Upper lobe of left lung (tissue), 6 donors: Measurements from ENCODE around the gene REM1. TPM values are rescaled to one million over a fixed set of nuclear protein-coding genes. Genes with fewer than 3 reads are reported as not detected.

Source experiments
- ATAC-seq, 2 donors: fragments of 200-7000 bp; cut with Tn5 transposase; one replicate each; pipeline ENCODE4 v1.9.1; 2022; ENCODE audit warnings: mild to moderate bottlenecking in 2 of 2, moderate library complexity in 2 of 2; ENCODE audit not compliant: low FRiP score in 2 of 2
- DNase-seq, 2 donors: peaks; one replicate each; pipeline ENCODE4 v3.0.0-alpha.2; 2019 to 2020
- H3K27ac ChIP-seq, 4 donors: fragments of 200-600 bp; sonication (generic); one replicate each; pipeline ENCODE4 v1.5.1; 2016 to 2019
- H3K27me3 ChIP-seq, 4 donors: fragments of 200-600 bp; sonication (generic); one replicate each; pipeline ENCODE4 v1.5.1; 2017 to 2019
- H3K36me3 ChIP-seq, 4 donors: fragments of 200-600 bp; sonication (generic); one replicate each; pipeline ENCODE4 v1.5.1; 2016 to 2019
- H3K4me1 ChIP-seq, 4 donors: fragments of 200-600 bp; sonication (generic); one replicate each; pipeline ENCODE4 v1.5.1; 2018 to 2019
- H3K4me3 ChIP-seq, 4 donors: fragments of 200-600 bp; sonication (generic); one replicate each; pipeline ENCODE4 v1.5.1; 2017 to 2019; ENCODE audit warnings: mild to moderate bottlenecking in 2 of 4, moderate library complexity in 1 of 4
- H3K9me3 ChIP-seq, 4 donors: fragments of 200-600 bp; sonication (generic); one replicate each; pipeline ENCODE4 v1.5.1; 2018 to 2019
- EP300 ChIP-seq, 4 donors: sonication (generic); formaldehyde crosslinking; IDR thresholded peaks; one replicate each; pipeline ENCODE4 v1.5.1; 2017; ENCODE audit warnings: antibody characterized with exemption in 4 of 4, control low read depth in 2 of 4
- POLR2A ChIP-seq, 4 donors: fragments of 450-650 bp; IDR thresholded peaks; one replicate each; pipeline ENCODE4 v1.5.1; 2016 to 2017; ENCODE audit warnings: antibody characterized with exemption in 4 of 4, mild to moderate bottlenecking in 2 of 4
- POLR2AphosphoS5 ChIP-seq, 2 donors: sonication (generic); formaldehyde crosslinking; IDR thresholded peaks; one replicate each; pipeline ENCODE4 v1.5.1; 2017; ENCODE audit warnings: antibody characterized with exemption in 2 of 2
- WGBS, 2 donors: methylation state at CpG; one replicate each; pipeline ENCODE4 v1.1.5; 2017 to 2018; 5-methylcytosine and 5-hydroxymethylcytosine counted together
- total RNA-seq, 6 donors: library from RNA; depleted of rRNA in 4 of 6; stranded (reverse); fragments of >200 nt in 4 of 6; gene quantifications; one replicate each; pipeline versions ENCODE4 v1.1.0 to v1.2.1, GENCODE V29; 2016 to 2021
- TF ChIP-seq, protein P1 (sequence below), 6 experiments: fragments of 450-650 bp in 4 of 6; fragments of 200-600 bp in 2 of 6; sonication (generic) in 2 of 6; IDR thresholded peaks; one replicate each; pipeline ENCODE4 v1.5.1; 2016 to 2019; ENCODE audit warnings: antibody characterized with exemption in 6 of 6
- donor health status: DM: no; HTN: no; CAD: no; lungs with moderate emphysema.
- donor health status: DM: no; HTN: yes; CAD: no; lungs with severe emphysema.

REM1 gene
- total RNA-seq, 6 donors from 2014 or later = 0.30 to 9.5 (median 2.2) TPM

DNA sequence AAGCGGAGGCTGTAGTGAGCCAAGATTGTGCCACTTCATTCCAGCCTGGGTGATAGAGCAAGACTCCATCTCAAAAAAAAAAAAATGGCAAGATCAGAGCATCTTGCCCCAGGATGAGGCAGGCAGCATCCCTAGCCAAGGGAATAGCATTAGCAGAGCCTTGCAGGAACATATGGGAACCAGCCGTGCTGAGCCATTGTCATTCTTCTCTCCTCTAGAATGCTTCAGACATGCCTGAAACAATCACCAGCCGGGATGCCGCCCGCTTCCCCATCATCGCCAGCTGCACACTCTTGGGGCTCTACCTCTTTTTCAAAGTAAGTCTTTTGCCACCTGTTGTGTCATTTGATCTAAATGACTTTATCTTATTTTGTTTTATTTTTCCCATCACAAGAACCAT is 52.2 kb downstream of the REM1 start:
- Histone ChIP-seq H3K9me3 (no peaks in the 10 kb centered on the region), H3K36me3 (peaks cover 18 to 80% (median 42%) of the 10 kb centered on the region in 4 donors), H3K27me3 (no peaks in the 10 kb centered on the region), H3K27ac (no peak overlapping the region), H3K4me3 (no peak overlapping the region), H3K4me1 (peaks cover 5 to 21% (median 16%) of the 10 kb centered on the region in 4 donors)
- ATAC-seq = no peak
- WGBS, 2 donors = 92 to 94% methylated on average over 6 of the region's 6 CpGs
- no peak for DNase-seq
- no peak for TF ChIP-seq POLR2AphosphoS5 (IDR thresholded peaks at IDR 0.05)
- no peak for TF ChIP-seq POLR2A (IDR thresholded peaks at IDR 0.05)
- TF ChIP-seq, protein P1, sequence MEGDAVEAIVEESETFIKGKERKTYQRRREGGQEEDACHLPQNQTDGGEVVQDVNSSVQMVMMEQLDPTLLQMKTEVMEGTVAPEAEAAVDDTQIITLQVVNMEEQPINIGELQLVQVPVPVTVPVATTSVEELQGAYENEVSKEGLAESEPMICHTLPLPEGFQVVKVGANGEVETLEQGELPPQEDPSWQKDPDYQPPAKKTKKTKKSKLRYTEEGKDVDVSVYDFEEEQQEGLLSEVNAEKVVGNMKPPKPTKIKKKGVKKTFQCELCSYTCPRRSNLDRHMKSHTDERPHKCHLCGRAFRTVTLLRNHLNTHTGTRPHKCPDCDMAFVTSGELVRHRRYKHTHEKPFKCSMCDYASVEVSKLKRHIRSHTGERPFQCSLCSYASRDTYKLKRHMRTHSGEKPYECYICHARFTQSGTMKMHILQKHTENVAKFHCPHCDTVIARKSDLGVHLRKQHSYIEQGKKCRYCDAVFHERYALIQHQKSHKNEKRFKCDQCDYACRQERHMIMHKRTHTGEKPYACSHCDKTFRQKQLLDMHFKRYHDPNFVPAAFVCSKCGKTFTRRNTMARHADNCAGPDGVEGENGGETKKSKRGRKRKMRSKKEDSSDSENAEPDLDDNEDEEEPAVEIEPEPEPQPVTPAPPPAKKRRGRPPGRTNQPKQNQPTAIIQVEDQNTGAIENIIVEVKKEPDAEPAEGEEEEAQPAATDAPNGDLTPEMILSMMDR (IDR thresholded peaks at IDR 0.05) = no peak
- TF ChIP-seq EP300 (IDR thresholded peaks at IDR 0.05) = no peak

Other genes starting within 250 kb of the REM1 start
- gene DEFB115, start 217.6 kb upstream of the REM1 start, total RNA-seq = not detected
- not detected for gene DEFB116, start 166.7 kb upstream of the REM1 start, total RNA-seq
- gene DEFB118, start 106.7 kb upstream of the REM1 start, total RNA-seq = not detected
- gene DEFB119, start 84.7 kb upstream of the REM1 start, total RNA-seq = not detected
- not detected for gene DEFB121, start 69.1 kb upstream of the REM1 start, total RNA-seq
- not detected for gene DEFB123, start 34.7 kb upstream of the REM1 start, total RNA-seq
- gene DEFB124, start 161 bp upstream of the REM1 start, total RNA-seq = not detected
- 100 to 1,000 TPM in 2 of 6 donors, 10 to 100 TPM in 4; 58.7 to 186 (median 81.6) TPM for gene HM13, start 39.2 kb downstream of the REM1 start, total RNA-seq
- 100 to 1,000 TPM; 226 to 911 (median 570) TPM for gene ID1, start 130.0 kb downstream of the REM1 start, total RNA-seq
- gene COX4I2, start 162.6 kb downstream of the REM1 start, total RNA-seq = 10 to 100 TPM in 4 of 6 donors, 1 to 10 TPM in 2; 1.9 to 24.3 (median 13.5) TPM
- gene BCL2L1, start 247.6 kb downstream of the REM1 start, total RNA-seq = 100 to 1,000 TPM; 131 to 245 (median 182) TPM